GM15510 (cell line): Measurements from ENCODE around the gene UQCRH.

Experiments used
- POLR2A ChIP-seq: IDR thresholded peaks from 3 replicates; pipeline ENCODE4 v1.6.1; 2011; ENCODE audit warnings: borderline replicate concordance; ENCODE audit not compliant: insufficient read length; ENCODE audit errors: extremely low read depth

The UQCRH gene

GRCh38 chr1:46333300-46334029 is 30.0 kb downstream of the UQCRH start:
- peak; percentile 82 for TF ChIP-seq POLR2A

GRCh38 chr1:46334030-46334384 is 30.5 kb downstream of the UQCRH start:
- peak; percentile 42 for TF ChIP-seq POLR2A

- no peak for TF ChIP-seq POLR2A
Measured at GRCh38 chr1:46335081-46335480, 31.6 kb downstream of the UQCRH start.

GRCh38 chr1:46340404-46341221 is 37.1 kb downstream of the UQCRH start, which contains the start of gene NSUN4:
NSUN4 (plus strand) TSS chr1:46340807; CDS start chr1:46340827, 20 bp downstream.
- TF ChIP-seq POLR2A = peak; percentile 73

GRCh38 chr1:46341222-46342083 is 38.0 kb downstream of the UQCRH start:
- no peak for TF ChIP-seq POLR2A

GRCh38 chr1:46342084-46342656 is 38.7 kb downstream of the UQCRH start:
- TF ChIP-seq POLR2A = no peak

- TF ChIP-seq POLR2A = no peak
Measured at GRCh38 chr1:46342677-46343350, 39.3 kb downstream of the UQCRH start.

- TF ChIP-seq POLR2A = no peak
Measured at GRCh38 chr1:46343351-46343695, 39.8 kb downstream of the UQCRH start.

- no peak for TF ChIP-seq POLR2A
Measured at GRCh38 chr1:46343705-46344104, 40.2 kb downstream of the UQCRH start.

- no peak for TF ChIP-seq POLR2A
Measured at GRCh38 chr1:46344481-46344880, 41.0 kb downstream of the UQCRH start.

- no peak for TF ChIP-seq POLR2A
Measured at GRCh38 chr1:46345281-46345680, 41.8 kb downstream of the UQCRH start.

GRCh38 chr1:46352363-46352762 is 48.9 kb downstream of the UQCRH start:
- TF ChIP-seq POLR2A = no peak

GRCh38 chr1:46362158-46362557 is 58.7 kb downstream of the UQCRH start:
- TF ChIP-seq POLR2A = no peak

- no peak for TF ChIP-seq POLR2A
Measured at GRCh38 chr1:46363121-46363520, 59.6 kb downstream of the UQCRH start.
